GM13977 (cell line): ENCODE results near the gene SH2D2A.

Experiments used
- DNase-seq: peaks from one replicate; pipeline ENCODE4 v3.0.0; 2012; ENCODE audit warnings: low spot score
- CTCF ChIP-seq: IDR thresholded peaks from 2 replicates; pipeline ENCODE4 v1.5.1; 2012; ENCODE audit warnings: mild to moderate bottlenecking, control low read depth; ENCODE audit not compliant: insufficient read depth; ENCODE audit errors: extremely low read depth, missing control alignments
- in situ Hi-C: fragments of 300-500 bp; cut with MboI; formaldehyde crosslinking; loops from one replicate; pipeline ENCODE4 v1.12.0; 2022; ENCODE audit warnings: low sequenced_read_pairs, low pct_unique_long_range_greater_than_20kb, mixed read lengths, inconsistent platforms; ENCODE audit not compliant: unreplicated experiment

The SH2D2A gene

DNA sequence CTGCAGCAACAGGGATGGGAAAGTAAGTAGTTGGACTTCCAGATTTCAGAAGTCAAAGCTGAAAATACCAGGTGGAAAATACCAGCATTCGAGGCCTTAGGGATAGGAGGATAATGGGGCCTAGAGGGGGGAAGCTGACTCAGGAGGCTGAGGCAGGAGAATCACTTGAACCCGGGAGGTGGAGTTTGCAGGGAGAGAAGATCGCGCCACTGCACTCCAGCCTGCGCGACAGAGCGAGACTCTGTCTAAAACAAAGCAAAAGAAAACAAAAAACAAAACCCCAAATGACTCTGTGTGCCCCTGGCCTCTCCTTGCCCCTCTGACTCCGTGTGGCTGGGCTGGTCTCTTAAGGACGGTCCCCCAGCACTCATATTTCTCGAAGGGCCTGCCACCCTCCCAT lies 3.4 kb downstream of the SH2D2A start:
- no peak for TF ChIP-seq CTCF
- in situ Hi-C loops, result no loop called here

GRCh38 chr1:156812293-156812990 lies 4.2 kb downstream of the SH2D2A start:
- in situ Hi-C loops, result no loop called here
- no peak for TF ChIP-seq CTCF
- no peak for DNase-seq

More for the DNA sequence above, 3.4 kb downstream of the SH2D2A start:
- no peak for DNase-seq

- in situ Hi-C loops, result no loop called here
- DNase-seq, result no peak
- no peak for TF ChIP-seq CTCF
Observed at GRCh38 chr1:156811168-156811567, 5.5 kb downstream of the SH2D2A start.

DNA sequence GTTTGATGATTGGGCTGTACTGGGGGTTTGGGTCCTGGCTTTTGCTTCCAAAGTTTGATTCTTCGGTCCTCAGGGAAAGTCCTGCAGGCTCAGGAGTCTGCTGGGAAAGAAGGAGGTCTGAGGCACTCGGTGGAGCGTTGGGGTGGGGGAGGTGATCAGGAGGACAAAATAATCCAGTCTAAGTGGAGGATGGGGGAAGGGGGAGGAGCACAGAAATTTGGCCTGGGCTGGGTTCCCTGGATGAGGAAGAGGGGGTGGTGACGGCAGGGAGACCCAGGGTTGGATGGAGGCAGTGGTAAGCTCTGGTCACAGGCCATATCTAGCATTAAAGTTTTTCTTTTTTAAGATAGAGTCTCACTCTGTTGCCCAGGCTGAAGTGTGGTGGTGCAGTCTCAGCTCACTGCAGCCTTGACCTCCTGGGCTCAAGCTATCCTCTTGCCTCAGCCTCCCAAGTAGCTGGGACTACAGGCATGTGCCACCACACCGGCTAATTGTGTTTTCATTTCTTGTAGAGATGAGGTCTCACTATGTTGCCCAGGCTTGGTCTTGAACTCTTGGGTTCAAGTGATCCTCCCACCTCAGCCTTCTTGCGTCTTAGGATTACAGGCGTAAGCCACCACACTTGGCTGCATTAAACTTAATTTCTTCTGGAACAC lies 6.8 kb downstream of the SH2D2A start:
- TF ChIP-seq CTCF, result no peak
- in situ Hi-C loops, result no loop called here
- no peak for DNase-seq

- TF ChIP-seq CTCF, result no peak
- no peak for DNase-seq
- in situ Hi-C loops, result no loop called here
Observed at GRCh38 chr1:156809281-156809680, 7.4 kb downstream of the SH2D2A start.

DNA sequence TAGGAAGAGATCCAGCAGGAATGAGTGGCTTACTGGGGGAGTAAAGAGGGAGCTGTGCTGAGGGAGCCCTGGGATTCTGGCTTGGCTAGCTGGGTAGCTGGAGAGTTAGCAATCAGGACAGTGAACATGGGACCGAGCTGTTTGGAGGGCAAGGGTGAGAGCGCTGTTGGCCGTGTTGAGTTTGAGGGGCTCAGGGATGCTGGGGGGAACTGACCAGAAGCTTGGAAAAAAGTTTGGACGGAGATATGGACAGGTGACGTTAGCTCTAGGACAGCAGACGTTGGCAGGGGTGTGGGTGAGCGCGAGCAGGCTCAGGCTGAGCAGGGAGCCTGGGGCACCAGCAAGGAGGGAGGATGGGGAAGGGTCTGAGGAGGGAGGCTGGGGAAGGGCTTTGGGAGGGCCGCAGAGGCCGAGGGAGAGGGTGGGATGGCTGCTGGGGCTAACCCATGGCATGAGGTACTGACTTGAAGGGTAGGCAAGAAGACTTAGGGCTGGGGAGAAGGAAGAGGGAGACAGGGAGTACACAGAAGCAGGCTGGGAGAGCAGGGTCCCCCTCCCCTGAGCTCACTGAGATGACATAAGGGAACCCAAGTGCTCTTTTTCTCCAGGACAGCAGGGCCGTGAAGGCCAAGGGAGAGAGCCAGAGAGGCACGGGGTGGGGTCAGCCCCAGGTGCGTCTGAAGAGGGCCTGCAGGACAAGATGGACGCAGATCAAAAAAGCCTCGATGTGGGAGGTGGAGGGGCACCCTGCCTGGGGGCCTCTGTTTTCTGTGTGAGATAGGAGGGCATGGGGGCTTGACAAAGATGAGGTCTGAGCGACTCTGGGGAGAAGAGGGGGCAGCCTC lies 8.2 kb downstream of the SH2D2A start:
- in situ Hi-C loops, result no loop called here
- no peak for TF ChIP-seq CTCF
- DNase-seq, result no peak
